Uterus (tissue), 4 donors: ENCODE data around the gene TGFBI. TPM values are rescaled to one million over a fixed set of nuclear protein-coding genes. Genes with fewer than 3 reads are reported as not detected.

Experiments
- DNase-seq, 2 donors: peaks; one replicate each; pipeline ENCODE4 v3.0.0-alpha.2; 2019 to 2020
- H3K27ac ChIP-seq, 2 donors: fragments of 200-600 bp; sonication (generic); 1 replicate in 1 of 2; 2 replicates in 1 of 2; pipeline ENCODE4 v1.5.1; 2016 to 2018
- H3K27me3 ChIP-seq, 2 donors: fragments of 200-600 bp; sonication (generic); one replicate each; pipeline ENCODE4 v1.5.1; 2018 to 2019; ENCODE audit warnings: control low read depth in 1 of 2
- H3K36me3 ChIP-seq, 2 donors: fragments of 200-600 bp; sonication (generic); one replicate each; pipeline ENCODE4 v1.5.1; 2019; ENCODE audit warnings: control low read depth in 1 of 2
- H3K4me1 ChIP-seq, 2 donors: fragments of 200-600 bp; sonication (generic); one replicate each; pipeline ENCODE4 v1.5.1; 2018 to 2019; ENCODE audit warnings: control low read depth in 1 of 2
- H3K4me3 ChIP-seq, 2 donors: fragments of 200-600 bp; sonication (generic); 1 replicate in 1 of 2; 2 replicates in 1 of 2; pipeline ENCODE4 v1.5.1; 2018 to 2019; ENCODE audit warnings: mild to moderate bottlenecking in 1 of 2
- H3K9me3 ChIP-seq, 2 donors: fragments of 200-600 bp; sonication (generic); one replicate each; pipeline ENCODE4 v1.5.1; 2019; ENCODE audit warnings: control low read depth in 1 of 2
- CTCF ChIP-seq, 4 experiments: fragments of 200-600 bp in 2 of 4; fragments of 450-650 bp in 2 of 4; sonication (generic) in 2 of 4; IDR thresholded peaks; one replicate each; pipeline ENCODE4 v1.5.1; 2016 to 2019; ENCODE audit warnings: antibody characterized with exemption in 4 of 4, mild to moderate bottlenecking in 2 of 4, moderate library complexity in 1 of 4
- POLR2A ChIP-seq, 2 donors: fragments of 450-650 bp; IDR thresholded peaks; one replicate each; pipeline ENCODE4 v1.6.1; 2016; ENCODE audit warnings: antibody characterized with exemption in 2 of 2, mild to moderate bottlenecking in 1 of 2, moderate library complexity in 1 of 2
- intact Hi-C: fragments of 100-400 bp; cut with DNase I; formaldehyde crosslinking; loops from one replicate; pipeline ENCODE4 v1.15.1; 2023; ENCODE audit warnings: low total_unique reads
- total RNA-seq, 4 donors: library from RNA; depleted of rRNA in 3 of 4; stranded (reverse); fragments of >200 nt in 3 of 4; gene quantifications; one replicate each; pipeline versions ENCODE4 v1.1.0 to v1.2.4, GENCODE V29; 2014 to 2023
- donor health status: DM: yes; HTN: yes; CAD: no.

Gene TGFBI
- total RNA-seq, 4 donors from 2014 or later: 27.9 to 293 (median 38.7) TPM

GRCh38 chr5:136030956-136031611, 2.3 kb downstream of the TGFBI start:
- TF ChIP-seq POLR2A (IDR thresholded peaks at IDR 0.05): no peak
- no peak for TF ChIP-seq CTCF (IDR thresholded peaks at IDR 0.05)
- no peak for DNase-seq
- H3K27me3 ChIP-seq: no peaks in the 10 kb centered on the region
- no peaks in the 10 kb centered on the region for H3K9me3 ChIP-seq
- H3K4me1 ChIP-seq: no peaks in the 10 kb centered on the region
- no peak overlapping the region for H3K4me3 ChIP-seq
- no peak overlapping the region for H3K27ac ChIP-seq
- intact Hi-C loops: no loop called here
- H3K36me3 ChIP-seq: no peaks in the 10 kb centered on the region

GRCh38 chr5:136031711-136032110, 2.9 kb downstream of the TGFBI start:
- H3K27ac ChIP-seq: no peak overlapping the region
- no peak overlapping the region for H3K4me3 ChIP-seq
- H3K36me3 ChIP-seq: no peaks in the 10 kb centered on the region
- H3K27me3 ChIP-seq: no peaks in the 10 kb centered on the region
- intact Hi-C loops: no loop called here
- no peak for TF ChIP-seq POLR2A (IDR thresholded peaks at IDR 0.05)
- TF ChIP-seq CTCF (IDR thresholded peaks at IDR 0.05): no peak
- H3K9me3 ChIP-seq: no peaks in the 10 kb centered on the region
- no peaks in the 10 kb centered on the region for H3K4me1 ChIP-seq
- no peak for DNase-seq

- Histone ChIP-seq H3K36me3 (no peaks in the 10 kb centered on the region), H3K4me1 (no peaks in the 10 kb centered on the region), H3K27ac (no peak overlapping the region), H3K9me3 (no peaks in the 10 kb centered on the region), H3K27me3 (no peaks in the 10 kb centered on the region), H3K4me3 (no peak overlapping the region)
- intact Hi-C loops: no loop called here
- no peak for TF ChIP-seq CTCF (IDR thresholded peaks at IDR 0.05)
- no peak for TF ChIP-seq POLR2A (IDR thresholded peaks at IDR 0.05)
- peak in 1 of 2 donors; percentile 11 for DNase-seq
Observed at GRCh38 chr5:136032564-136032963, 3.8 kb downstream of the TGFBI start.

- H3K4me3 ChIP-seq: no peak overlapping the region
Observed at GRCh38 chr5:136033234-136033633, 4.4 kb downstream of the TGFBI start.

More at GRCh38 chr5:136033234-136033633, 4.4 kb downstream of the TGFBI start:
- TF ChIP-seq POLR2A (IDR thresholded peaks at IDR 0.05) (no peak), CTCF (IDR thresholded peaks at IDR 0.05) (no peak)
- Histone ChIP-seq H3K27me3 (no peaks in the 10 kb centered on the region), H3K4me1 (no peaks in the 10 kb centered on the region), H3K9me3 (no peaks in the 10 kb centered on the region), H3K27ac (no peak overlapping the region), H3K36me3 (no peaks in the 10 kb centered on the region)
- intact Hi-C loops: no loop called here
- no peak for DNase-seq
